GM19463 (cell line): Measurements from ENCODE around the gene ARMC3.

Source experiments
- ATAC-seq: cut with Tn5 transposase; IDR thresholded peaks from one replicate; pipeline ENCODE4 v1.9.1; 2021; ENCODE audit warnings: mild to moderate bottlenecking, moderate library complexity; ENCODE audit not compliant: unreplicated experiment

The ARMC3 gene

GRCh38 chr10:22990443-22990842 is 62.6 kb downstream of the ARMC3 start:
- ATAC-seq: no peak

GRCh38 chr10:22992075-22992474 is 64.2 kb downstream of the ARMC3 start:
- ATAC-seq: no peak

DNA sequence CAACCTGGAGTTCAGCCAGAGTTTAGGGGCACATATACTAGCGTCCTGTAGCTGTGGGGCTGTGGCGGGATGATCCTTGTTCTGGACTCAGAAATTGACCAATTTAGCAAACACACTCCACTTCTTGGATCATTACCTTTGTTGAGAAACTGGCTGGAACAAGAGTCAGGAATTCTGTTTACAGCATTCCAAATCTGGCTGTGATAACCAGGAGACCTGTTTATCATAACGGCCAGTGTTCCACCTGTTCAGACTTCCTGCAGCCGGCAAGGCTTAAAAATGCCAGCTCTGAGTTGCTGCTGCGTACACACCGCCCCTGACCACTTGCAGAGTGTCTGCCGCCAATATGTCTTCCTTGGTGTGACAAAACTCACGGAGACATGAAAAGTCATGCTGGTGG is 64.8 kb downstream of the ARMC3 start:
- no peak for ATAC-seq

- ATAC-seq: no peak
These were observed 65.5 kb downstream of the ARMC3 start for GRCh38 chr10:22993314-22993713.

DNA sequence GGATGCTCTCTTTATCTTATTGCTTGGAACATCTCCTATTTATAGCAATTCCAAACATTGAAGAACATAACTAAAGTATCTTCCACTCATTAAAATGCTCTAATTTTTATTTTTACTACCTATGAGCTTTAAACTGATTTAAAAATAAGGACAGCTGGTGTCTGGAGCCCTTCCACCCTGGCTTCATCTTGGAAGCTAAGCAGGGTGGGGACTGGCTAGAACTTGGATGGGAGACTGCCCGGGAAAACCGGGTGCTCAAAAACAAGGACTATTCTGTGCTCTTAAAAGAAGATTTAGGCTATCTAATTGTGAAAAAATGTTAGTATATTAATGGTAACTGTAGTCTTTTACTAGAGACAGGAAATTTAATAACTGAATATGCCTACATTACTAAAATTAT is 69.2 kb downstream of the ARMC3 start:
- no peak for ATAC-seq

- ATAC-seq: no peak
These were observed 70.2 kb downstream of the ARMC3 start for GRCh38 chr10:22998091-22998490.

GRCh38 chr10:22999942-23000341 is 72.1 kb downstream of the ARMC3 start:
- ATAC-seq: no peak

DNA sequence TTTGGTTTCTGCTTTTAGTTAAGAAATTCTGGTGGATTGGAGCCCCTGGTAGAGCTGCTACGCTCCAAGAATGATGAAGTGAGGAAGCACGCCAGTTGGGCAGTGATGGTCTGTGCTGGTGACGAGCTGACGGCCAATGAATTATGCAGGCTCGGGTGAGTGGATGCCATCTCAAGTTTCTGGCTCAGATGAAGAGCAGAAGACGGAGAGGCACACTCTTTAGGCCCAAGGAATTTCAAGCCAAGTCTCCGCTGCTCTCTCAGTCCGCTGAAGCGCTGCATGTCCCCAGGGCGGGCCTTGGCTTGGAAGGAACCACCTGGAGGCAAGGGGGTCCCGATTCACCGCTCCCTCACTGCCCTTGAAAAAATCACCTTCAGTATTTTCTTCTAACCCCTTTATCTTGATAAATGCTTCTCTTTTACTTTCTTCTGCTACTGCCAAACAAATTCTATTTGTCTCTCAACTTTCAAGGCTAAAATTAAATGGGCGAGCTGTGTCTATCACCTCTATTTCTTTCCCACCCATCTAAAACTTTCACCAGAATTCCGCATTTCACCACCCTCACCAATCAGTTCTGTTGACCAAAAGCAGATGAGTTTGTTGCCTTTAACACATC is 74.2 kb downstream of the ARMC3 start:
- ATAC-seq: no peak

DNA sequence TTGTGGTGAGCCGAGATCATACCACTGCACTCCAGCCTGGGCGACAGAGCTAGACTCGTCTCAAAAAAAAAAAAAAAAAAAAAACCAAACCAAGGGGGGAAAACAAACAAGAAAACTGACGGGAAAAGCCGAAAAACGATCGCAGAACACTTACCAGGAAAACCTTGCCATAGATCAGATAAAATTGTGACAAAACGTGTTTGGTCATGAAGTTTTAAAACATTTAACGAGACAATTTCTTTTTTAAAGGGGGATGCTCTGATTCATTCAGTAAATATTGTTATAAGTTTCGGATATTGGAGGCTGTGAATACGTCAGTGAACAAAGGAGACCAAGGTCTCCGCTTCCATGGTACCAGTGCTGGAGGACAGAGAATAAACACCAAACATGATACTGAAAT is 77.3 kb downstream of the ARMC3 start:
- no peak for ATAC-seq

DNA sequence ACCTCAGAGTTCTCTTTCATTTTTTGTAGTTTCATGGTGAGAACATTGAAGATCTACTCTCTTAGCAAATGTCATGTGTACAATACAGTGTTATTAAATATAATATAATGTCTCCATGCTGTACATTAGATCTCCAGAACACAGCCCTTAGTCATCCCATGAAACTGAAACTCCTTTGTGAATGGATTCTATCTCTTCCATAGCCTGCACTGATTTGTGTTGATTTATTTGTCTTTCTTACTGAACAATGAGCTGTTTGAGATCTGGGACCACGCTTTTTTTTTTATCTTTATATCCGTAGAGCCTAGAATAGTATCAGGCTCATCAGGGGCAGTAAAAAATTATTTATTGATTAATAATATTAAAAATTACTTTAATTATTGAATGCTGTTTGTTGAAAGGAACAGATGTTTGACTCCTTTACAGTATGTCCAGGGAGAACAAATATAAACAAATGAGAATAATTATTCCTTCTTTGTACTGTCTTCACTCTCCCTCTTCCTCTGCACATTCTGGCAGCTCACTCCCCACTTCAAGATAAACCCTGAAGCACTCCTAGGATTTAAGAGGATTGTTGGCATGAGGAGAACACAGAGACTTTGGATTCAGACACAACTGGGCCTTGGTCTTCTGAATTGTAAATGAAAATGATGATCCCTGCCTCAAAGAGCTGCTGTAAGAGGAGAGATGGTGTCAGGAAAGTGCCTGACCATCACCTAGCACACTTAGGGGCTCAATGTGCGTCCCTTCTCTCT is 85.9 kb downstream of the ARMC3 start:
- ATAC-seq: no peak

DNA sequence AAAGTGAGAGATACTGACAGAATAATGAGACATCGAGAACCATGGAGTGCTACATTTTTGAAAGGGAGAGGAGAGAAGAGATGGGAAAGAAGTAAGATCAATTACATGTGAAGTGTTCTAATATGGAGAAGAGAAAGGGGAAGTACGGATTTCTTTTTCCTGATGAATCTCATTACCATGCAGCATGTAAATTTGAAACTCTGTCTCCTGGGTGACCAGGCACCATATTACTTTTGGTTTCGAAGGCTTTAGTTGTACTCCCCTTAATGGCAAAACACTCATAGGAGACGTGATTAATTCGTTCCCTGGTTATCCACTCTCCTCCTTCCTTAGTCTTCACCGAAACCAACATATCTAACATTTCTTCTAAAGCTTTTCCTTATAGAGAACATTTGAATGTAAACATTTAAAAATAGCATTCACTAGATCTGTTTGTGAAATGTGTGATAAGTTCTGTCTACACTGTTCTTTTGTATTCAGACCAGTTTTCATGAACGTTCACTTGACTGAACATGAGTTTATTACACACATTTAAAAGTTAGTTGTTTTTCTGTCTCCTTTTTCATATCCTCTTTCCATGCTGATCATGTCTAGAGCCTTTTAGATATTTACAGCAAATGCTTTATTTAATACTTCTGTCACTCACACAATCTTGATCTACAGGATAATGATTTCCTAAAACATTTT is 87.3 kb downstream of the ARMC3 start:
- peak; percentile 100 for ATAC-seq

- no peak for ATAC-seq
These were observed 88.8 kb downstream of the ARMC3 start for GRCh38 chr10:23016636-23017035.

DNA sequence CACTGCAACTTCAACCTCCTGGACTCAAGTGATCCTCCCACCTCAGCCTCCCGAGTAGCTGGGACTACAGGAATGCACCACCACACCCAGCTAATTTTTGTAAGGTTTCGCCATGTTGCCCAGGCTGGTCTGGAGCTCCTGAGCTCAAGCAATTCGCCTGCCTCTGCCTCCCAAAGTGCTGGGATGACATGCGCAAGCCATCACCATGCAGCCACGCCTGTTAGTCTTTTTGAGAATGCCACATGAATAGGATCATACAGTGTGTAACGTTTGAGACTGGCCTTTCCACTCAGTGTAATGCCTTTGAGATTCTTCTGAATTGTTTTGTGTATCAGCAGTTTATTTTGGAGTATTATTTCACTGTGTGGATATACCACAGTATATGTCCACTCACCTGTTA is 91.8 kb downstream of the ARMC3 start:
- ATAC-seq: no peak

DNA sequence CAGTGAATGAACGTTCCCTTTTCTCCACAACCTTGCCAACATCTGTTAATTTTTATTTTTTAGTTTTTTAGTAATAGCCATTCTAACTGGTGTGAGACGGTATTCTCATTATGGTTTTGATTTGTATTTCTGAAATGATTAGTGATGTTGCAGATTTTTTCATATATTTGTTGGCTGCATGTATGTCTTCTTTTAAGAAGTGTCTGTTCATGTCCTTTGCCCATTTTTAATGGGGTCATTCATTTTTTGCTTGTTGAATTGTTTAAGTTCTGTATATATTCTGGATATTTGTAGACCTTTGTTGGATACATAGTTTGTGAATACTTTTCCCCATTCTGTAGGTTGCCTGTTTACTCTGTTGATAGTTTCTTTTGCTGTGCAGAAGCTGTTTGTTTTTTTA is 93.6 kb downstream of the ARMC3 start:
- no peak for ATAC-seq

- no peak for ATAC-seq
These were observed 96.1 kb downstream of the ARMC3 start for GRCh38 chr10:23024002-23024401.

GRCh38 chr10:23031318-23031717 is 103.5 kb downstream of the ARMC3 start:
- ATAC-seq: no peak

- ATAC-seq: no peak
These were observed 106.9 kb downstream of the ARMC3 start for GRCh38 chr10:23034790-23035189.

DNA sequence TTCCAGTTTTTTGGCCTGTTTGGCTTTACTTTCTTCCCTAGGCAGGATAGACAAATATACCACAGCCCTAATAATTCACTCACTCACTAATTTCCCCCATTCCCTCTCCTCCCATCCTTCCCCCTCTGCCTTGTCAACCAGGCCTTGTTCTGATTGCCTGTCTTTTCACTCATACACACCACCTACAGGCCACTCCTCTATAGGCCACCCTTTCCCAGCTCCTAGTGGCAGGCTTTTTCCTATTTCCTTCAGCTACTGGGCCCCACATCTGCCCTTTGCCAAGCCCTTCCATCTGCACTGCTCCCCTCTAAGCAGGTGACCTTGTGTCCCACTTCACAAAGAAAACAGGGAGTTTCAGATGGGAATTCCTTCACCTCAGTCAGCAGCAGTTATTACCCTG is 107.7 kb downstream of the ARMC3 start:
- no peak for ATAC-seq

DNA sequence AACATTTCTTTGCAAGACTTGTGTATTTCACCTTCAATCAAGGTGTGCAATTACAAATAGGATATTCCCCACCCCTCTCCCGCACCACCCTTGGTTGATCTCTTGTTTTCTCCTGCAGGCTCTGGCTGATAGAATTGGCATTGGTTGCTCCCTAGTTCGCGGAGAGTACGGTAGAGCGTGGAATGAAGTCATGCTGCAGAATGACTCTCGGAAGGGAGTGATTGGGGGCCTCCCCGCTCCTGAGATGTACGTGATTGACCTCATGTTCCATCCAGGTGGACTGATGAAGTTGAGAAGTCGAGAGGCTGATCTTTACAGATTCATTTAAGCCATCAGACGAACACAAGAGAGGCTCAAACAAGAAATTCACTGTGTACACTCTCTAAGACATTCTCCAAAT is 109.3 kb downstream of the ARMC3 start:
- ATAC-seq: no peak

- no peak for ATAC-seq
These were observed 109.7 kb downstream of the ARMC3 start for GRCh38 chr10:23037561-23037960.

DNA sequence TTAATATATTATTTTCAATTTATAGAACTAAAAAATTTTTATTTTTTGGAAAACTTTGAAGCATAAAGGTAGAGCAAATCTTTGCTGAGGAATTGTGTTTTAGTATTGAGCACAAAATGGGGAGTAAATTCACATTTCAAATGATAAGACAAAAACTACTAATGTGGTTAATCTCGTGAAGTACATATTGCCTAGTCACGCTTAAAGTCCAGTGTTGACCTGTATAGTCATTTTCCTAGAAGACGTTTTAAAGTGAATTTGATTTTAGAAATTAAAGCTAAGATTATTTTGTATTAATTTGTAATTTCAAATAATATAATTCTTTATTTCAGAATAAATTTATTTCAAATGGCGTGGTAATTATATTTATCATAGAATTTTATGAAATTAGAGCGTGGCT is 110.3 kb downstream of the ARMC3 start:
- ATAC-seq: no peak

GRCh38 chr10:23040002-23040401 is 112.1 kb downstream of the ARMC3 start:
- ATAC-seq: no peak
